ENCODE measurements around the gene BCDIN3D. TPM values are rescaled to one million over a fixed set of nuclear protein-coding genes. Genes with fewer than 3 reads are reported as not detected.
A peak's percentile ranks its signal among the peaks of the same experiment; 100 is the strongest.

The BCDIN3D gene
- total RNA-seq, 1 experiment from 2014 or later, result 4.8 TPM

DNA sequence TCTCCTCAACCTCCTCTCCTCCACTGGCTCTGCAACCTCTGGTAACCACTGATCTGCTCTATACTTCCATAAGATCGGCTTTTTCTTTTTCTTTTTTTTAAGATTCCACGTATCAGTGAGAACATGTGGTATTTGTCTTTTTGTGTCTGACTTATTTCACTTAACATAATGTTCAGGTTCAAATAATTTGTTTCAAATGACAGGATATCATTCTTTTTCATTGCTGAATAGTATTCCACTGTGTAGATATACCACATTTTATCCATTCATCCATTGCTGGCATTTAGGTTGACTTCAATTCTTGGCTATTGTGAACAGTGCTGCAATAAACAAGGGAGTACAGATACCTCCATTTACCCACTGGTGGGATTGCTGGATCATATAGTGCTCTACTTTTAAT lies 55.2 kb downstream of the BCDIN3D start:
- intact Hi-C loops (cut with micrococcal nuclease; ENCODE audit: unreplicated experiment) (no loop called here), in situ Hi-C loops (cut with HindIII; ENCODE audit: low pct_unique_long_range_greater_than_20kb, low sequenced_read_pairs) (no loop called here)
- TSS peak; percentile 58 for BruUV-seq (replicated peaks)
- H3K4me3 ChIP-seq (ENCODE audit: low read depth in 2 of 2, low read length in 2 of 2), result no peak overlapping the region
- POLR2A ChIA-PET, result interaction anchor here (0.6 kb wide), 1 partner anchor 13 kb away, joined by 3 read pairs; no protein-coding TSS in a partner anchor
- DNase-seq (ENCODE audit: low read depth, low spot score) (no peak), ATAC-seq (no peak)
- TF ChIP-seq POLR2AphosphoS5 (IDR thresholded peaks at IDR 0.05; ENCODE audit: low read depth, low read length) (no peak), SIN3A (IDR thresholded peaks at IDR 0.05; ENCODE audit: borderline replicate concordance, insufficient read depth, low read depth, low read length) (no peak), TCF7L2 (IDR thresholded peaks at IDR 0.05; ENCODE audit: low read depth, low read length) (no peak)
- TF ChIP-seq, protein P1, sequence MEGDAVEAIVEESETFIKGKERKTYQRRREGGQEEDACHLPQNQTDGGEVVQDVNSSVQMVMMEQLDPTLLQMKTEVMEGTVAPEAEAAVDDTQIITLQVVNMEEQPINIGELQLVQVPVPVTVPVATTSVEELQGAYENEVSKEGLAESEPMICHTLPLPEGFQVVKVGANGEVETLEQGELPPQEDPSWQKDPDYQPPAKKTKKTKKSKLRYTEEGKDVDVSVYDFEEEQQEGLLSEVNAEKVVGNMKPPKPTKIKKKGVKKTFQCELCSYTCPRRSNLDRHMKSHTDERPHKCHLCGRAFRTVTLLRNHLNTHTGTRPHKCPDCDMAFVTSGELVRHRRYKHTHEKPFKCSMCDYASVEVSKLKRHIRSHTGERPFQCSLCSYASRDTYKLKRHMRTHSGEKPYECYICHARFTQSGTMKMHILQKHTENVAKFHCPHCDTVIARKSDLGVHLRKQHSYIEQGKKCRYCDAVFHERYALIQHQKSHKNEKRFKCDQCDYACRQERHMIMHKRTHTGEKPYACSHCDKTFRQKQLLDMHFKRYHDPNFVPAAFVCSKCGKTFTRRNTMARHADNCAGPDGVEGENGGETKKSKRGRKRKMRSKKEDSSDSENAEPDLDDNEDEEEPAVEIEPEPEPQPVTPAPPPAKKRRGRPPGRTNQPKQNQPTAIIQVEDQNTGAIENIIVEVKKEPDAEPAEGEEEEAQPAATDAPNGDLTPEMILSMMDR (IDR thresholded peaks at IDR 0.05), result no peak
- TF ChIP-seq, protein P2, sequence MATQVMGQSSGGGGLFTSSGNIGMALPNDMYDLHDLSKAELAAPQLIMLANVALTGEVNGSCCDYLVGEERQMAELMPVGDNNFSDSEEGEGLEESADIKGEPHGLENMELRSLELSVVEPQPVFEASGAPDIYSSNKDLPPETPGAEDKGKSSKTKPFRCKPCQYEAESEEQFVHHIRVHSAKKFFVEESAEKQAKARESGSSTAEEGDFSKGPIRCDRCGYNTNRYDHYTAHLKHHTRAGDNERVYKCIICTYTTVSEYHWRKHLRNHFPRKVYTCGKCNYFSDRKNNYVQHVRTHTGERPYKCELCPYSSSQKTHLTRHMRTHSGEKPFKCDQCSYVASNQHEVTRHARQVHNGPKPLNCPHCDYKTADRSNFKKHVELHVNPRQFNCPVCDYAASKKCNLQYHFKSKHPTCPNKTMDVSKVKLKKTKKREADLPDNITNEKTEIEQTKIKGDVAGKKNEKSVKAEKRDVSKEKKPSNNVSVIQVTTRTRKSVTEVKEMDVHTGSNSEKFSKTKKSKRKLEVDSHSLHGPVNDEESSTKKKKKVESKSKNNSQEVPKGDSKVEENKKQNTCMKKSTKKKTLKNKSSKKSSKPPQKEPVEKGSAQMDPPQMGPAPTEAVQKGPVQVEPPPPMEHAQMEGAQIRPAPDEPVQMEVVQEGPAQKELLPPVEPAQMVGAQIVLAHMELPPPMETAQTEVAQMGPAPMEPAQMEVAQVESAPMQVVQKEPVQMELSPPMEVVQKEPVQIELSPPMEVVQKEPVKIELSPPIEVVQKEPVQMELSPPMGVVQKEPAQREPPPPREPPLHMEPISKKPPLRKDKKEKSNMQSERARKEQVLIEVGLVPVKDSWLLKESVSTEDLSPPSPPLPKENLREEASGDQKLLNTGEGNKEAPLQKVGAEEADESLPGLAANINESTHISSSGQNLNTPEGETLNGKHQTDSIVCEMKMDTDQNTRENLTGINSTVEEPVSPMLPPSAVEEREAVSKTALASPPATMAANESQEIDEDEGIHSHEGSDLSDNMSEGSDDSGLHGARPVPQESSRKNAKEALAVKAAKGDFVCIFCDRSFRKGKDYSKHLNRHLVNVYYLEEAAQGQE (IDR thresholded peaks at IDR 0.05; ENCODE audit: insufficient read depth in 1 of 2, low read depth in 2 of 2, low read length in 1 of 2), result no peak
- no peaks in the 10 kb centered on the region for H3K4me1 ChIP-seq (ENCODE audit: control insufficient read depth, insufficient read depth, low read length)
- H3K9me3 ChIP-seq (ENCODE audit: control insufficient read depth, insufficient read depth, low read depth, low read length), result no peaks in the 10 kb centered on the region
- no peaks in the 10 kb centered on the region for H3K36me3 ChIP-seq (ENCODE audit: control insufficient read depth, insufficient read depth, low read length)
- CTCF ChIA-PET, result no interaction called here
- H3K27me3 ChIP-seq (ENCODE audit: control insufficient read depth, insufficient read depth, low read length), result no peaks in the 10 kb centered on the region
- no peak overlapping the region for H3K27ac ChIP-seq (ENCODE audit: low read length)

Other genes with a start within 250 kb of the BCDIN3D start
- gene FAM186B, start 237.5 kb downstream of the BCDIN3D start, total RNA-seq (2021; ENCODE audit: unreplicated experiment), result 0.13 TPM
- gene PRPF40B, start 219.5 kb downstream of the BCDIN3D start, total RNA-seq (2021; ENCODE audit: unreplicated experiment), result 26.3 TPM
- 25.7 TPM for gene FMNL3, start 135.7 kb downstream of the BCDIN3D start, total RNA-seq (2021; ENCODE audit: unreplicated experiment)
- gene TMBIM6, start 101.5 kb downstream of the BCDIN3D start, total RNA-seq (2021; ENCODE audit: unreplicated experiment), result 525 TPM
- 17.3 TPM for gene NCKAP5L, start 14.7 kb downstream of the BCDIN3D start, total RNA-seq (2021; ENCODE audit: unreplicated experiment)
- 0.49 TPM for gene FAIM2, start 60.8 kb upstream of the BCDIN3D start, total RNA-seq (2021; ENCODE audit: unreplicated experiment)
- 0.36 TPM for gene AQP2, start 107.6 kb upstream of the BCDIN3D start, total RNA-seq (2021; ENCODE audit: unreplicated experiment)
- 0.72 TPM for gene AQP5, start 118.8 kb upstream of the BCDIN3D start, total RNA-seq (2021; ENCODE audit: unreplicated experiment)
- 0.31 TPM for gene AQP6, start 129.8 kb upstream of the BCDIN3D start, total RNA-seq (2021; ENCODE audit: unreplicated experiment)
- gene RACGAP1, start 182.4 kb upstream of the BCDIN3D start, total RNA-seq (2021; ENCODE audit: unreplicated experiment), result 147 TPM
- 13.5 TPM for gene ASIC1, start 214.5 kb upstream of the BCDIN3D start, total RNA-seq (2021; ENCODE audit: unreplicated experiment)
- 84.9 TPM for gene SMARCD1, start 242.2 kb upstream of the BCDIN3D start, total RNA-seq (2021; ENCODE audit: unreplicated experiment)

All from Panc1 (cell line).